CD4-positive, alpha-beta T cell treated with Interleukin-21 for 1 hour (primary cell): Measurements from ENCODE around the gene KRTAP22-2.

Experiments used
- DNase-seq: peaks from one replicate; pipeline ENCODE4 v3.0.0-alpha.2; 2020

KRTAP22-2 gene

DNA sequence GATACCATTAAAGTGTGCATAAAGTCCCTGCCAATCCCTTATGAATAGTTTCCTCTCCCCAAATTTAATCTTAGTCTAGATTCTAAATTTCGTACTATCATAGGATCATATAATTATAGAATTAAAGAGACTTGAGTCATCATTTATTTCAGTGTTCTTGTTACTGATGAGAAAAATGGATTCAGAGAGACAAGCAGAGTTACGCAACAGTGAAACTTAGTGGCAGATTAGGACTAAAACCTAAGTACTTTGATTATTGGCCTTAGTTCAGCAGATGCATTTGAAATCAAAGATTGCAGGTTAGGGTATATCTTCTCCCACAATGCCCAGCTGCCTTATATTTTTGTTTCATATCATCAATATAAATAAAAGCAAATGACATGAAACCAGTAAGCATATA lies 28.2 kb downstream of the KRTAP22-2 start:
- no peak for DNase-seq

DNA sequence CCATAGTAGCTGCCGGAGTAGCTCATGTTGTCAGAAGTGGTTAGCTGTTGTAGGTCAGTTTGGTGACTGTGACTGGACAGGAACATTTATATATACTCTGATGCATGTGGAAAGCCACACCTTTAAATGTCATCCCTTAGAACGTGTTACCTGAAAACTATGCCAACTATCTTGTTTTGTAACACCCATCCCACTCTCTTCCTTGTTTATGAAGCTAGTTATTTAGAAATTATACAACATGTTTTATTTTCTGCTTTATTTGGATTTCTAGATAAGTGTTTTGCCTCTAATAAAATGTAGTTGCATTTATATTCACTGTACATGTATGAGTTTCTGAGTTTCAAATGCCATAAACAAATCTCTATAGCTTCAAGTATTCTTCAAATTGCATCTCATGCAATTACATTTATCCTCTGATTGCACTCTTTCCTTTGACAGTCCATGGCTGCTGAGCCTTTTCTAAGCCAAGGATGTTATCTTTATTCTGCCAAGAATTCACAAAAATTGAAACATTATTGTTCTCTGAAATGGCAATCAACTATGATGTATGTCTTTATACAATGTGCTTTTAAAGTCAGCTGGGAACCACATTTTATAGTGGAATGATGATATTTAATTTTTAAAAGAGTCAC lies 28.8 kb downstream of the KRTAP22-2 start, which contains the start of gene KRTAP19-7:
Gene KRTAP19-7, minus strand, starts transcription at position 51 of the 632 bp plus-strand sequence. Its CDS starts 25 bp downstream, at position 26.
- DNase-seq, result no peak

DNA sequence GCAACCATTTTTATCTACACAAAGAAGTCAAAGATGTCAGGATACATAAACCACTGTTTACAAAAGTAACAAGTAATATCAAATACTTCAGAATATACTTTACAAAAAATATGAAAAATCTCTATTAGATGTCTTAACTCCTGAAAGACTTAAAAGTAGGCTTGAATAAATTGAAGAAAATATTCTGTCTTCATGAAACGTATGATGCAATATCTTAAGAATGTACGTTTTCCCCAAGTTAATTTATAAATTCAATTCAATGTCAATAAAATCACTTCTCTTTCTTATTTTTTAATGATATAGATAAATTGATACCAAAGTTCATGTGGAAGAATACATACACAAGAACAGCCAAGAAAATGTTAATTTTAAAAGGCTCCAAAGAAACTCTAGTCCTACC lies 35.1 kb downstream of the KRTAP22-2 start:
- no peak for DNase-seq

DNA sequence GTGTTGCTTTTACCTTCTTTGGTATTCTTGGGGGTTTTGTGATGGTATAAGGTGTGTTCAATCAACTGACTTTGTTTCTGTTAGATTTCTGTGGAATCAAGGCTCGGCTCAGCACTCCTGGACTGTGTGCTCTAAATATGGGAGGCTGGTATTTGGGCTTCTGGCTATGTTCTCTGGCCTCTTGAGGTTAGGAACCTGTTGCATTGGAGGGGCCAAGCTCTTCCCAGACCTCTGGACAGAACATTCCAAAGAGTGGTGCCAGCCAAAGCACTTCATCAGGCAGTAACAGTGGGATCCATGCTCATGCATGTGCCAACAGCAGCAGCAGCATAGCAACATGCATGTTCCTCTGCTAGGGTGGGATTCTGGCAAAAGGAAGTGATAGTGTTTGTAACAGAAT lies 37.4 kb downstream of the KRTAP22-2 start:
- DNase-seq, result no peak

DNA sequence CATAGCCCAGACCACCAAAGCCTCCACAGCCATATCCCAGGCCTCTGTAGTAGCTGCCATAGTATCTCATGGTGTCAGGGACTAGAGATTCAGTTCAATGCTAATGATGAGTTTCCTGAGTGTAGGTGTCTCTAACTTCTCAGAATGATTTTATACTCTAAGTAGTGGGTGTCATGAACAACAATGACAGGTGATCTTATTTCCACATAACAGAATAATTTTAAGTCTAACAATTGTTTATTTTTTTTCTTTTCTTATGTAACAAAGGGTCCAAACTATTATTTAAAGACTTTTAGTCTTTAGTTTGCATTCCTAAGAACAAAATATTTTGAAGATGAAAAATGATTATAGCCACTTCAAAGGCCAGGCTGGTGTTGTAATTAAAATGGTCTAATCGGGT lies 48.4 kb downstream of the KRTAP22-2 start, which contains the start of gene KRTAP19-6:
Gene KRTAP19-6, minus strand, starts transcription at position 101 of the 400 bp plus-strand sequence. Its CDS starts 31 bp downstream, at position 70.
- no peak for DNase-seq
